Fibroblast of upper back skin (primary cell): ENCODE measurements around the gene GRM4.
"Not testable (repeated sequence)": the region's sequence is repeated elsewhere in the genome, so short reads cannot be mapped to it uniquely, and the experiment has no call there.

Source experiments
- DNase-seq: peaks from one replicate; pipeline ENCODE4 v3.0.0-alpha.2; 2013

GRM4 gene

GRCh38 chr6:34146021-34146782 lies at the start of gene GRM4:
Gene GRM4, minus strand, starts transcription at chr6:34146087. Its CDS starts 12,591 bp downstream, at chr6:34133496.
- DNase-seq: no peak

- DNase-seq: no peak
These were observed 48.9 kb upstream of the GRM4 start for GRCh38 chr6:34194772-34195171.

- DNase-seq: no peak
These were observed 44.7 kb upstream of the GRM4 start for GRCh38 chr6:34190504-34191122.

GRCh38 chr6:34189806-34190503 lies 44.1 kb upstream of the GRM4 start:
- DNase-seq: no peak

- not testable (repeated sequence) for DNase-seq
These were observed 38.8 kb upstream of the GRM4 start for GRCh38 chr6:34184726-34185125.

- DNase-seq: no peak
These were observed 37.1 kb upstream of the GRM4 start for GRCh38 chr6:34182751-34183531.

- no peak for DNase-seq
These were observed 36.0 kb upstream of the GRM4 start for GRCh38 chr6:34181908-34182307.

- no peak for DNase-seq
These were observed 33.3 kb upstream of the GRM4 start for GRCh38 chr6:34179106-34179720.

GRCh38 chr6:34178357-34179105 lies 32.6 kb upstream of the GRM4 start:
- DNase-seq: no peak

- DNase-seq: no peak
These were observed 31.3 kb upstream of the GRM4 start for GRCh38 chr6:34177181-34177591.

- DNase-seq: no peak
These were observed 30.6 kb upstream of the GRM4 start for GRCh38 chr6:34176261-34177031.

GRCh38 chr6:34174846-34175399 lies 29.0 kb upstream of the GRM4 start:
- DNase-seq: no peak

GRCh38 chr6:34172961-34173775 lies 27.3 kb upstream of the GRM4 start:
- DNase-seq: no peak

GRCh38 chr6:34170346-34170745 lies 24.5 kb upstream of the GRM4 start:
- no peak for DNase-seq

GRCh38 chr6:34169897-34170296 lies 24.0 kb upstream of the GRM4 start:
- no peak for DNase-seq

GRCh38 chr6:34161857-34162515 lies 16.1 kb upstream of the GRM4 start:
- DNase-seq: no peak

- DNase-seq: no peak
These were observed 14.0 kb upstream of the GRM4 start for GRCh38 chr6:34159844-34160243.

GRCh38 chr6:34158876-34159275 lies 13.0 kb upstream of the GRM4 start:
- no peak for DNase-seq

GRCh38 chr6:34157851-34158250 lies 12.0 kb upstream of the GRM4 start:
- DNase-seq: no peak
